Activated T-helper 17 cell treated with anti-CD3 and anti-CD28 coated beads, Interleukin-2, amount 50 U/mL, for 72 hours (primary cell): ENCODE results near the gene GSE1. TPM values are rescaled to one million over a fixed set of nuclear protein-coding genes. Genes with fewer than 3 reads are reported as not detected.

Experiments used
- ATAC-seq: fragments of 150-1000 bp; cut with Tn5 transposase; replicated peaks from 2 replicates; pipeline ENCODE4 v1.10.0; 2021; ENCODE audit warnings: mild to moderate bottlenecking, moderate library complexity
- H3K27ac Mint-ChIP-seq: one replicate; pipeline ENCODE4 v1.8.0; 2022; ENCODE audit warnings: mixed read lengths
- H3K27me3 Mint-ChIP-seq: one replicate; pipeline ENCODE4 v1.8.0; 2022; ENCODE audit warnings: mixed read lengths
- H3K36me3 Mint-ChIP-seq: one replicate; pipeline ENCODE4 v1.8.0; 2022; ENCODE audit warnings: low read depth, mild to moderate bottlenecking, mixed read lengths
- H3K4me1 Mint-ChIP-seq: one replicate; pipeline ENCODE4 v1.8.0; 2022; ENCODE audit warnings: mixed read lengths
- H3K4me3 Mint-ChIP-seq: one replicate; pipeline ENCODE4 v1.8.0; 2022; ENCODE audit warnings: mild to moderate bottlenecking, mixed read lengths
- H3K9me3 Mint-ChIP-seq: one replicate; pipeline ENCODE4 v1.8.0; 2022; ENCODE audit warnings: mixed read lengths
- total RNA-seq, 2 donors: library from RNA; stranded (reverse); gene quantifications; one replicate each; pipeline ENCODE4 v1.2.3, GENCODE V29; 2022

Gene GSE1
- total RNA-seq, 2 donors from 2014 or later, result 12.1 to 17.4 TPM

GRCh38 chr16:85660843-85661739 lies 48.0 kb downstream of the GSE1 start:
- no peaks in the 10 kb centered on the region for H3K27me3 Mint-ChIP-seq
- H3K36me3 Mint-ChIP-seq, result peaks cover 61% of the 10 kb centered on the region
- no peak overlapping the region for H3K4me3 Mint-ChIP-seq
- no peaks in the 10 kb centered on the region for H3K9me3 Mint-ChIP-seq
- H3K27ac Mint-ChIP-seq, result no peak overlapping the region
- ATAC-seq, result no peak
- no peaks in the 10 kb centered on the region for H3K4me1 Mint-ChIP-seq

- no peak for ATAC-seq
- H3K27ac Mint-ChIP-seq, result no peak overlapping the region
Observed at GRCh38 chr16:85661740-85662481, 48.8 kb downstream of the GSE1 start.

GRCh38 chr16:85662482-85662812 lies 49.3 kb downstream of the GSE1 start:
- H3K36me3 Mint-ChIP-seq, result peaks cover 64% of the 10 kb centered on the region
- ATAC-seq, result no peak
- no peaks in the 10 kb centered on the region for H3K4me1 Mint-ChIP-seq
- H3K4me3 Mint-ChIP-seq, result no peak overlapping the region
- no peak overlapping the region for H3K27ac Mint-ChIP-seq
- no peaks in the 10 kb centered on the region for H3K9me3 Mint-ChIP-seq
- H3K27me3 Mint-ChIP-seq, result no peaks in the 10 kb centered on the region

More at GRCh38 chr16:85661740-85662481, 48.8 kb downstream of the GSE1 start:
- H3K4me3 Mint-ChIP-seq, result no peak overlapping the region
- H3K36me3 Mint-ChIP-seq, result peaks cover 65% of the 10 kb centered on the region
- no peaks in the 10 kb centered on the region for H3K4me1 Mint-ChIP-seq
- H3K9me3 Mint-ChIP-seq, result no peaks in the 10 kb centered on the region
- H3K27me3 Mint-ChIP-seq, result no peaks in the 10 kb centered on the region

- Mint-ChIP-seq H3K36me3 (peaks cover 66% of the 10 kb centered on the region), H3K4me3 (no peak overlapping the region), H3K27me3 (no peaks in the 10 kb centered on the region), H3K9me3 (no peaks in the 10 kb centered on the region), H3K27ac (no peak overlapping the region), H3K4me1 (no peaks in the 10 kb centered on the region)
- no peak for ATAC-seq
Observed at GRCh38 chr16:85662976-85663830, 50.1 kb downstream of the GSE1 start.

GRCh38 chr16:85663891-85664321 lies 50.8 kb downstream of the GSE1 start:
- H3K27ac Mint-ChIP-seq, result no peak overlapping the region
- no peaks in the 10 kb centered on the region for H3K9me3 Mint-ChIP-seq
- no peaks in the 10 kb centered on the region for H3K4me1 Mint-ChIP-seq
- H3K4me3 Mint-ChIP-seq, result no peak overlapping the region
- no peaks in the 10 kb centered on the region for H3K27me3 Mint-ChIP-seq
- ATAC-seq, result no peak
- H3K36me3 Mint-ChIP-seq, result peaks cover 67% of the 10 kb centered on the region

- no peaks in the 10 kb centered on the region for H3K4me1 Mint-ChIP-seq
- no peak for ATAC-seq
- H3K36me3 Mint-ChIP-seq, result peaks cover 69% of the 10 kb centered on the region
- H3K27ac Mint-ChIP-seq, result no peak overlapping the region
- H3K4me3 Mint-ChIP-seq, result no peak overlapping the region
- H3K9me3 Mint-ChIP-seq, result no peaks in the 10 kb centered on the region
- H3K27me3 Mint-ChIP-seq, result no peaks in the 10 kb centered on the region
Observed at GRCh38 chr16:85664580-85665372, 51.7 kb downstream of the GSE1 start.

GRCh38 chr16:85665373-85665740 lies 52.2 kb downstream of the GSE1 start:
- H3K4me1 Mint-ChIP-seq, result no peaks in the 10 kb centered on the region
- no peak overlapping the region for H3K4me3 Mint-ChIP-seq
- H3K36me3 Mint-ChIP-seq, result peaks cover 74% of the 10 kb centered on the region
- H3K9me3 Mint-ChIP-seq, result no peaks in the 10 kb centered on the region
- no peak overlapping the region for H3K27ac Mint-ChIP-seq
- no peak for ATAC-seq
- no peaks in the 10 kb centered on the region for H3K27me3 Mint-ChIP-seq

- no peak overlapping the region for H3K27ac Mint-ChIP-seq
Observed at GRCh38 chr16:85665929-85666328, 52.8 kb downstream of the GSE1 start.

GRCh38 chr16:85667261-85667660 lies 54.1 kb downstream of the GSE1 start:
- H3K36me3 Mint-ChIP-seq, result peaks cover 88% of the 10 kb centered on the region
- no peak overlapping the region for H3K4me3 Mint-ChIP-seq
- no peak overlapping the region for H3K27ac Mint-ChIP-seq
- no peaks in the 10 kb centered on the region for H3K9me3 Mint-ChIP-seq
- ATAC-seq, result no peak
- no peaks in the 10 kb centered on the region for H3K27me3 Mint-ChIP-seq
- H3K4me1 Mint-ChIP-seq, result no peaks in the 10 kb centered on the region

More at GRCh38 chr16:85665929-85666328, 52.8 kb downstream of the GSE1 start:
- Mint-ChIP-seq H3K27me3 (no peaks in the 10 kb centered on the region), H3K36me3 (peaks cover 80% of the 10 kb centered on the region), H3K9me3 (no peaks in the 10 kb centered on the region), H3K4me1 (no peaks in the 10 kb centered on the region), H3K4me3 (no peak overlapping the region)
- ATAC-seq, result no peak

- Mint-ChIP-seq H3K9me3 (no peaks in the 10 kb centered on the region), H3K27ac (no peak overlapping the region), H3K36me3 (peaks cover 90% of the 10 kb centered on the region), H3K4me1 (no peaks in the 10 kb centered on the region), H3K4me3 (no peak overlapping the region), H3K27me3 (no peaks in the 10 kb centered on the region)
- no peak for ATAC-seq
Observed at GRCh38 chr16:85667841-85668413, 54.8 kb downstream of the GSE1 start.

- Mint-ChIP-seq H3K4me3 (no peak overlapping the region), H3K4me1 (no peaks in the 10 kb centered on the region), H3K9me3 (no peaks in the 10 kb centered on the region), H3K36me3 (peaks cover 90% of the 10 kb centered on the region), H3K27ac (no peak overlapping the region), H3K27me3 (no peaks in the 10 kb centered on the region)
- no peak for ATAC-seq
Observed at GRCh38 chr16:85668676-85669424, 55.7 kb downstream of the GSE1 start.

GRCh38 chr16:85670840-85671239 lies 57.7 kb downstream of the GSE1 start:
- Mint-ChIP-seq H3K4me3 (no peak overlapping the region), H3K27me3 (no peaks in the 10 kb centered on the region), H3K4me1 (peaks cover 6% of the 10 kb centered on the region), H3K27ac (no peak overlapping the region), H3K36me3 (peaks cover 92% of the 10 kb centered on the region), H3K9me3 (no peaks in the 10 kb centered on the region)
- no peak for ATAC-seq
